HepG2 (cell line): Measurements from ENCODE around the gene CEP55. TPM values are rescaled to one million over a fixed set of nuclear protein-coding genes. Genes with fewer than 3 reads are reported as not detected.
A peak's percentile ranks its signal among the peaks of the same experiment; 100 is the strongest.

Source experiments
- ARNT ChIP-seq: fragments of 450-650 bp; IDR thresholded peaks from 2 replicates; pipeline ENCODE4 v1.6.1; 2017
- EHMT2 ChIP-seq: fragments of 200-600 bp; sonication (generic); IDR thresholded peaks from 2 replicates; pipeline ENCODE4 v1.7.0; 2017; ENCODE audit warnings: antibody characterized with exemption, low read depth, low read length, borderline replicate concordance
- GPN1 ChIP-seq: sonication (generic); formaldehyde crosslinking; IDR thresholded peaks from 2 replicates; pipeline ENCODE4 v1.5.1; 2020; ENCODE audit warnings: missing genetic modification reagents, borderline replicate concordance
- HOXD1 ChIP-seq: sonication (generic); formaldehyde crosslinking; IDR thresholded peaks from 2 replicates; pipeline ENCODE4 v1.5.0; 2020; ENCODE audit warnings: missing genetic modification reagents
- IKZF4 ChIP-seq: sonication (generic); formaldehyde crosslinking; IDR thresholded peaks from 2 replicates; pipeline ENCODE4 v1.5.1; 2020; ENCODE audit warnings: borderline replicate concordance, mild to moderate bottlenecking, low read depth, missing genetic modification reagents; ENCODE audit errors: not compliant biosample characterization
- KLF9 ChIP-seq: IDR thresholded peaks from 2 replicates; pipeline ENCODE4 v1.6.1; 2016; ENCODE audit warnings: low read depth
- MBD4 ChIP-seq: IDR thresholded peaks from 2 replicates; pipeline ENCODE4 v1.6.1; 2012; ENCODE audit warnings: low read length, inconsistent platforms, borderline replicate concordance
- MIER3 ChIP-seq: IDR thresholded peaks from 2 replicates; pipeline ENCODE4 v1.6.1; 2016; ENCODE audit warnings: missing compliant biosample characterization, borderline replicate concordance
- MTA3 ChIP-seq: sonication (generic); formaldehyde crosslinking; IDR thresholded peaks from 2 replicates; pipeline ENCODE4 v1.4.0; 2020; ENCODE audit warnings: missing genetic modification reagents
- SALL2 ChIP-seq: sonication (generic); formaldehyde crosslinking; IDR thresholded peaks from 2 replicates; pipeline ENCODE4 v1.8.1; 2023; ENCODE audit warnings: mild to moderate bottlenecking, missing genetic modification reagents, inconsistent platforms
- SCMH1 ChIP-seq: sonication (generic); formaldehyde crosslinking; IDR thresholded peaks from 2 replicates; pipeline ENCODE4 v1.9.0; 2021; ENCODE audit warnings: missing genetic modification reagents, mild to moderate bottlenecking, borderline replicate concordance
- SOX13 ChIP-seq, 3 experiments: fragments of 450-650 bp in 1 of 3; sonication (generic) in 1 of 3; formaldehyde crosslinking in 1 of 3; IDR thresholded peaks in 2 of 3; conservative IDR thresholded peaks in 1 of 3; 2 replicates each; pipeline versions ENCODE4 v1.5.0 to v1.6.1; 2016 to 2020; ENCODE audit warnings: antibody characterized with exemption in 1 of 3, mild to moderate bottlenecking in 1 of 3, missing compliant biosample characterization in 1 of 3, missing genetic modification reagents in 1 of 3, moderate library complexity in 1 of 3
- SOX5 ChIP-seq: IDR thresholded peaks from 2 replicates; pipeline ENCODE4 v1.6.1; 2016; ENCODE audit warnings: borderline replicate concordance
- SRF ChIP-seq: IDR thresholded peaks from 2 replicates; pipeline ENCODE4 v1.6.1; 2011; ENCODE audit warnings: mild to moderate bottlenecking, low read depth, low read length, moderate library complexity
- STAG1 ChIP-seq: sonication (generic); formaldehyde crosslinking; IDR thresholded peaks from 2 replicates; pipeline ENCODE4 v1.4.0; 2020; ENCODE audit warnings: missing genetic modification reagents
- TBP ChIP-seq: sonication (generic); formaldehyde crosslinking; IDR thresholded peaks from 2 replicates; pipeline ENCODE4 v1.5.0; 2020; ENCODE audit warnings: missing genetic modification reagents
- TEAD3 ChIP-seq: optimal IDR thresholded peaks from 2 replicates; pipeline ENCODE3; 2016; ENCODE audit warnings: borderline replicate concordance
- TEF ChIP-seq: sonication (generic); formaldehyde crosslinking; IDR thresholded peaks from 2 replicates; pipeline ENCODE4 v1.5.0; 2020; ENCODE audit warnings: missing genetic modification reagents
- TFAP4 ChIP-seq: sonication (generic); IDR thresholded peaks from 2 replicates; pipeline ENCODE4 v1.6.1; 2016; ENCODE audit warnings: low read depth, borderline replicate concordance
- THYN1 ChIP-seq: sonication (generic); formaldehyde crosslinking; IDR thresholded peaks from 2 replicates; pipeline ENCODE4 v1.8.1; 2023; ENCODE audit warnings: low read depth, mild to moderate bottlenecking, moderate library complexity, missing genetic modification reagents, borderline replicate concordance
- ZFP36 ChIP-seq: fragments of 150-350 bp; IDR thresholded peaks from 2 replicates; pipeline ENCODE4 v1.6.1; 2018; ENCODE audit warnings: borderline replicate concordance, low read length, low read depth; ENCODE audit not compliant: partially characterized antibody
- ZFP90 ChIP-seq: sonication (generic); formaldehyde crosslinking; IDR thresholded peaks from 2 replicates; pipeline ENCODE4 v1.8.0; 2022; ENCODE audit warnings: missing genetic modification reagents, mild to moderate bottlenecking, inconsistent platforms, borderline replicate concordance
- ZNF17 ChIP-seq: sonication (generic); formaldehyde crosslinking; IDR thresholded peaks from 2 replicates; pipeline ENCODE4 v1.5.0; 2020; ENCODE audit warnings: mild to moderate bottlenecking, missing genetic modification reagents
- ZNF260 ChIP-seq: sonication (generic); formaldehyde crosslinking; IDR thresholded peaks from 2 replicates; pipeline ENCODE4 v1.4.0; 2020; ENCODE audit warnings: missing genetic modification reagents, low read depth, mild to moderate bottlenecking, borderline replicate concordance
- ZNF33B ChIP-seq: sonication (generic); formaldehyde crosslinking; IDR thresholded peaks from 2 replicates; pipeline ENCODE4 v1.5.1; 2020; ENCODE audit warnings: mild to moderate bottlenecking, missing genetic modification reagents
- ZNF44 ChIP-seq: sonication (generic); formaldehyde crosslinking; IDR thresholded peaks from 2 replicates; pipeline ENCODE4 v1.5.1; 2020; ENCODE audit warnings: mild to moderate bottlenecking, missing genetic modification reagents
- polyA plus RNA-seq, 8 experiments: library from polyadenylated mRNA; depleted of rRNA in 3 of 8; stranded (reverse) in 7 of 8; unstranded in 1 of 8; fragments of >200 nt; fragmentation: Illumina TruSeq in 4 of 8; extraction: Trizol in 4 of 8; gene quantifications; 2 replicates each; pipeline versions ENCODE4 v1.2.1 to v1.2.3, GENCODE V29; 2011 to 2016; ENCODE audit warnings: low read depth in 4 of 8, missing spikeins in 1 of 8, mixed read lengths in 1 of 8; ENCODE audit not compliant: insufficient read depth in 1 of 8
- total RNA-seq, 5 experiments: library from RNA; depleted of rRNA; stranded (reverse); fragments of >200 nt; fragmentation: Illumina TruSeq; extraction: Trizol; gene quantifications; 2 replicates each; pipeline ENCODE4 v1.2.3, GENCODE V29; 2016; ENCODE audit warnings: low read depth in 1 of 5
- TF ChIP-seq, protein P1 (sequence below): sonication (generic); formaldehyde crosslinking; IDR thresholded peaks from 2 replicates; pipeline ENCODE4 v1.4.0; 2020; ENCODE audit warnings: mild to moderate bottlenecking, missing genetic modification reagents
- TF ChIP-seq, protein P2 (sequence below): sonication (generic); formaldehyde crosslinking; IDR thresholded peaks from 2 replicates; pipeline ENCODE4 v1.4.0; 2020; ENCODE audit warnings: low read depth, mild to moderate bottlenecking, missing genetic modification reagents

CEP55 gene
- total and polyA plus RNA-seq, 2 of the 13 experiments (the other 11 are each of a cell fraction or from before 2014, with no cell fraction given) = 6.5 to 17.1 TPM

DNA sequence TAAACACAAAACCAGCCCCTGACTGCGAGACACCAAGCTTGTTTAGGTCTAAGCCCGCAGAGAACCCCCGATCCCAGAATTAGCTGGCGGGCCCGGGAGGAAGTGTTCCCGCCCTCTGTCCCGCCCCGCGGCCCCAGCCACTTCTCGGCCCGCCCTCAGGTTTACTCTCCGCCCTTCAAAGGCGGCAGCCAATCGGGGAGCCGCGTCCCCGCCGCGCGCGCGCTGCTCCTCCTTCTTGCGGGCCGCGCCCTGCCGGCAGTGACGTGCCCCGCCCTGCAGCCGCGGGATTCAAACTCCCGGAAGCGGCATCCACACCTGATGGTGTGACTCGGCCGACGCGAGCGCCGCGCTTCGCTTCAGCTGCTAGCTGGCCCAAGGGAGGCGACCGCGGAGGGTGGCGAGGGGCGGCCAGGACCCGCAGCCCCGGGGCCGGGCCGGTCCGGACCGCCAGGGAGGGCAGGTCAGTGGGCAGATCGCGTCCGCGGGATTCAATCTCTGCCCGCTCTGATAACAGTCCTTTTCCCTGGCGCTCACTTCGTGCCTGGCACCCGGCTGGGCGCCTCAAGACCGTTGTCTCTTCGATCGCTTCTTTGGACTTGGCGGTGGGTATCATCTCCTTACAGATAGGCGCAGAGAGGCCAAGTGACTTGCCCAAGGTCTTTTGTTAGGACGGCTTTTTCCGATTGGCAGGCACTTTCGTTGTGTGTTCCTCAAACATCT is at the start of gene CEP55 (continued):
- TF ChIP-seq, protein P1, sequence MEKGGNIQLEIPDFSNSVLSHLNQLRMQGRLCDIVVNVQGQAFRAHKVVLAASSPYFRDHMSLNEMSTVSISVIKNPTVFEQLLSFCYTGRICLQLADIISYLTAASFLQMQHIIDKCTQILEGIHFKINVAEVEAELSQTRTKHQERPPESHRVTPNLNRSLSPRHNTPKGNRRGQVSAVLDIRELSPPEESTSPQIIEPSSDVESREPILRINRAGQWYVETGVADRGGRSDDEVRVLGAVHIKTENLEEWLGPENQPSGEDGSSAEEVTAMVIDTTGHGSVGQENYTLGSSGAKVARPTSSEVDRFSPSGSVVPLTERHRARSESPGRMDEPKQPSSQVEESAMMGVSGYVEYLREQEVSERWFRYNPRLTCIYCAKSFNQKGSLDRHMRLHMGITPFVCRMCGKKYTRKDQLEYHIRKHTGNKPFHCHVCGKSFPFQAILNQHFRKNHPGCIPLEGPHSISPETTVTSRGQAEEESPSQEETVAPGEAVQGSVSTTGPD (CRISPR knock-in tag) = no peak
- TF ChIP-seq MBD4 (no peak), TBP (CRISPR knock-in tag) (no peak), KLF9 (CRISPR knock-in tag) (no peak; the same call in 1 of the 2 replicates), ZFP90 (peak; percentile 59; the same call in 1 of the 2 replicates), ZFP36 (no peak), EHMT2 (no peak), TEF (CRISPR knock-in tag) (no peak), ZNF260 (CRISPR knock-in tag) (no peak), SOX13 (IDR thresholded peaks at IDR 0.05) (no peak), SOX13 (CRISPR knock-in tag; conservative IDR thresholded peaks at IDR 0.05 in 1 of 2, IDR thresholded peaks at IDR 0.05 in 1 of 2) (peak in 1 of 2 experiments; percentile 23; a peak in 1 of 4 replicates), SALL2 (peak; percentile 86), MTA3 (no peak), GPN1 (no peak), SOX5 (CRISPR knock-in tag) (0 out of 2 replicates have a peak, but pooled peaks have one; percentile 19), THYN1 (no peak), TFAP4 (peak; percentile 81; the same call in 1 of the 2 replicates), STAG1 (CRISPR knock-in tag) (no peak), MIER3 (CRISPR knock-in tag) (0 out of 2 replicates have a peak, but pooled peaks have one; percentile 35), HOXD1 (CRISPR knock-in tag) (no peak), SCMH1 (no peak), ZNF33B (no peak), ZNF44 (CRISPR knock-in tag) (no peak), IKZF4 (CRISPR knock-in tag) (no peak), SRF (no peak), ARNT (no peak), TEAD3 (CRISPR knock-in tag) (peak; percentile 29), ZNF17 (no peak)
- TF ChIP-seq, protein P2, sequence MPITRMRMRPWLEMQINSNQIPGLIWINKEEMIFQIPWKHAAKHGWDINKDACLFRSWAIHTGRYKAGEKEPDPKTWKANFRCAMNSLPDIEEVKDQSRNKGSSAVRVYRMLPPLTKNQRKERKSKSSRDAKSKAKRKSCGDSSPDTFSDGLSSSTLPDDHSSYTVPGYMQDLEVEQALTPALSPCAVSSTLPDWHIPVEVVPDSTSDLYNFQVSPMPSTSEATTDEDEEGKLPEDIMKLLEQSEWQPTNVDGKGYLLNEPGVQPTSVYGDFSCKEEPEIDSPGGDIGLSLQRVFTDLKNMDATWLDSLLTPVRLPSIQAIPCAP (CRISPR knock-in tag) = no peak
